Left lung (tissue), 10 donors: ENCODE results near the gene ADAM29. TPM values are rescaled to one million over a fixed set of nuclear protein-coding genes. Genes with fewer than 3 reads are reported as not detected.

Experiments used
- ATAC-seq: fragments of 200-7000 bp; cut with Tn5 transposase; one replicate; pipeline ENCODE4 v1.9.1; 2020; ENCODE audit warnings: moderate library complexity
- DNase-seq, 4 donors: peaks; one replicate each; pipeline ENCODE4 v3.0.0-alpha.2; 2013 to 2020
- H3K27ac ChIP-seq, 2 donors: fragments of 200-600 bp; sonication (generic) in 1 of 2; one replicate each; pipeline versions ENCODE4 v1.5.0 to v1.8.0; 2020 to 2021
- H3K27me3 ChIP-seq, 2 donors: fragments of 200-600 bp; sonication (generic) in 1 of 2; one replicate each; pipeline versions ENCODE4 v1.5.0 to v1.8.0; 2020 to 2021
- H3K36me3 ChIP-seq, 2 donors: fragments of 200-600 bp; sonication (generic) in 1 of 2; one replicate each; pipeline versions ENCODE4 v1.5.0 to v1.8.0; 2020 to 2021
- H3K4me1 ChIP-seq, 2 donors: fragments of 200-600 bp; one replicate each; pipeline ENCODE4 v1.8.0; 2021
- H3K4me3 ChIP-seq, 2 donors: fragments of 200-600 bp; sonication (generic) in 1 of 2; one replicate each; pipeline versions ENCODE4 v1.5.0 to v1.8.0; 2020 to 2021; ENCODE audit warnings: mild to moderate bottlenecking in 1 of 2
- H3K9me3 ChIP-seq, 2 donors: fragments of 200-600 bp; sonication (generic) in 1 of 2; one replicate each; pipeline versions ENCODE4 v1.5.0 to v1.8.0; 2020 to 2021
- intact Hi-C, 2 donors: fragments of 100-400 bp; cut with DNase I; formaldehyde crosslinking; loops; one replicate each; pipeline versions ENCODE4 v1.11.2 to v1.14.2; 2022
- polyA plus RNA-seq, 6 donors: library from polyadenylated mRNA; unstranded; fragments of 120-200 nt; gene quantifications; one replicate each; pipeline ENCODE4 v1.2.1, GENCODE V29; 2013; ENCODE audit not compliant: insufficient read length in 6 of 6
- total RNA-seq, 2 donors: library from RNA; stranded (reverse); fragmentation: NEBNext Ultra II Directional; extraction: Animal tissue kit (Norgen Biotek cat#: 25700); gene quantifications; one replicate each; pipeline ENCODE4 v1.2.1, GENCODE V29; 2021
- TF ChIP-seq, protein P1 (sequence below), 2 donors: fragments of 200-600 bp; sonication (generic) in 1 of 2; IDR thresholded peaks; one replicate each; pipeline versions ENCODE4 v1.5.0 to v1.8.0; 2021; ENCODE audit warnings: antibody characterized with exemption in 2 of 2
- donor health status: DM: no; HTN: yes; CAD: no.
- donor health status: DM: no; HTN: no; CAD: no.

ADAM29 gene
- total and polyA plus RNA-seq, 8 donors = 0.06 to 0.11 (median 0.09) TPM; not detected in 3

DNA sequence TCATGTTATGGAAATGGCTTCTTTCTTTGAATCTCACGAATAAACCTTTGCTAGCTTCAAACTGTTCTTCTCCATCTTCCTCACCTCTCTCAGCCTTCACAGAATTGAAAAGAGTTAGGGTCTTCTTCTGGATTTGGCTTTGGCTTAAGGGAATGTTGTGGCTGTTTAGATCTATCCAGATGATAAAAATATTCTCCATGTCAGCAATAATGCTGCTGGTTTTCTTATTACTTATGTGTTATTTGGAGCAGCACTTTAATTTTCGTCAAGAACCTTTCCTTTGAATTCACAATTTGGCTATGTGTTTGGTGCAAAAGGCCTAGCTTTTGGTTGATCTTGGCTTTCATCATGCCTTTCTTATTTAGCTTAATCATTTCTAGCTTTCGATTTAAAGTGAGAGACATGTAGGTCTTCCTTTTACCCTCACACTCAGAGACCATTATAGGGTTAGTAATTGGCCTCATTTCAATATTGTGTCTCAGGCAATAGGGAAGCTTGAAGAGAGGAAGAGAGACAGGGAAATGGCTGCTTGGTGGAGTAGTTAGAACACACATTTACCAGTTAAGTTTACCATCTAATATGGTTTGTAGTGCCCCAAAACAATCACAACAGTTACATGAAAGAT lies 5.1 kb upstream of the ADAM29 start:
- H3K27me3 ChIP-seq = no peaks in the 10 kb centered on the region
- no peak overlapping the region for H3K27ac ChIP-seq
- H3K4me1 ChIP-seq = no peaks in the 10 kb centered on the region
- intact Hi-C loops = no loop called here
- TF ChIP-seq, protein P1, sequence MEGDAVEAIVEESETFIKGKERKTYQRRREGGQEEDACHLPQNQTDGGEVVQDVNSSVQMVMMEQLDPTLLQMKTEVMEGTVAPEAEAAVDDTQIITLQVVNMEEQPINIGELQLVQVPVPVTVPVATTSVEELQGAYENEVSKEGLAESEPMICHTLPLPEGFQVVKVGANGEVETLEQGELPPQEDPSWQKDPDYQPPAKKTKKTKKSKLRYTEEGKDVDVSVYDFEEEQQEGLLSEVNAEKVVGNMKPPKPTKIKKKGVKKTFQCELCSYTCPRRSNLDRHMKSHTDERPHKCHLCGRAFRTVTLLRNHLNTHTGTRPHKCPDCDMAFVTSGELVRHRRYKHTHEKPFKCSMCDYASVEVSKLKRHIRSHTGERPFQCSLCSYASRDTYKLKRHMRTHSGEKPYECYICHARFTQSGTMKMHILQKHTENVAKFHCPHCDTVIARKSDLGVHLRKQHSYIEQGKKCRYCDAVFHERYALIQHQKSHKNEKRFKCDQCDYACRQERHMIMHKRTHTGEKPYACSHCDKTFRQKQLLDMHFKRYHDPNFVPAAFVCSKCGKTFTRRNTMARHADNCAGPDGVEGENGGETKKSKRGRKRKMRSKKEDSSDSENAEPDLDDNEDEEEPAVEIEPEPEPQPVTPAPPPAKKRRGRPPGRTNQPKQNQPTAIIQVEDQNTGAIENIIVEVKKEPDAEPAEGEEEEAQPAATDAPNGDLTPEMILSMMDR (IDR thresholded peaks at IDR 0.05) = no peak
- H3K9me3 ChIP-seq = peaks cover 0 to 9% of the 10 kb centered on the region in 2 donors
- DNase-seq (no peak), ATAC-seq (no peak)
- no peaks in the 10 kb centered on the region for H3K36me3 ChIP-seq
- H3K4me3 ChIP-seq = no peak overlapping the region

DNA sequence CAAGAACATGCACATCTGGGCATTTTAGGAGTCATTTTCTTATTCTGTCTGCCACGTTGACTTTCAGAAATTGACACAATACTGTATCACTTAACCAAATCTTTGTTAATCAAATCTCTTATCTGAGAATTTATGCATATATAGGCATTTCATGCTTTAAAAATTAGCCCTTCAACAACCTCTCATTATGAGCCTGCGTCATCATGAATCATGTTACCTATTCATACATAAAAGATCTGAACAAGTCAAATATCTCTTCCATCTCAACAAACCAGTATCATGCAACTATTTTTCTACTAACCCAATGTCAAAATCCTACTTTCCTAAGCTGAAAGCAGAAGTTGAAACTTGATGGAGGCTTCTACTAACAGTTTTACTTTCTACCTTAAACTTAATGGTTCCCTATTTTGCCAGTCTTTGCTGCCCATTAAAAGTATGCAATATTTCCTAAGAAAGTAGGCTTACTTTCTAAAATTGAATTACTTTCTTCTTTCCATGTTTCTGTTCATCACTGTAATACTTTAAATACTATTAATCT lies 1.8 kb downstream of the ADAM29 start:
- Histone ChIP-seq H3K27ac (no peak overlapping the region), H3K4me1 (no peaks in the 10 kb centered on the region), H3K36me3 (no peaks in the 10 kb centered on the region), H3K9me3 (no peaks in the 10 kb centered on the region), H3K4me3 (no peak overlapping the region), H3K27me3 (no peaks in the 10 kb centered on the region)
- intact Hi-C loops = no loop called here
- TF ChIP-seq, protein P1 (IDR thresholded peaks at IDR 0.05) = no peak
- ATAC-seq (no peak), DNase-seq (no peak)

DNA sequence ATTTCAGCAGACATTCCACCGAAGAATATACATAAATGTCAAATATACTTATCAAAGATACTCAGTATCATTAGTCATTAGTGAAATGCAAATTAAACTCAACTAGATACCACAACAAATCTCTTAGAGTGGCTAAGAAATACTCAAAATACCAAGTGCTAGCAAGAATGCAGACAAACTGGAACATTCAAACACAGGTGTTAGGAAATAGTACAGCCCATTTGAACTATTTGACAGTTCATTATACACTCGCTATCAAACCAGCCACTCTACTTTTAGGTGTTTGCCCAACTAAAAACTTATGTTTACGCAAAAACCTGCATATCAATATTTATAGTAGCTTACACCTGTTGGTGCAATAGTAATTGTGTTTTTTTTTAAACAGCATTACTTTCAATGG lies 8.8 kb downstream of the ADAM29 start:
- TF ChIP-seq, protein P1 (IDR thresholded peaks at IDR 0.05) = no peak
- DNase-seq = peak in 2 of 4 donors; percentile 6 to 32
- Histone ChIP-seq H3K9me3 (no peaks in the 10 kb centered on the region), H3K36me3 (no peaks in the 10 kb centered on the region), H3K4me1 (peaks cover 0 to 6% of the 10 kb centered on the region in 2 donors), H3K27me3 (no peaks in the 10 kb centered on the region), H3K27ac (peak overlapping the region in 1 of 2 donors; percentile 30), H3K4me3 (no peak overlapping the region)
- ATAC-seq = peak; percentile 90
- intact Hi-C loops = no loop called here

DNA sequence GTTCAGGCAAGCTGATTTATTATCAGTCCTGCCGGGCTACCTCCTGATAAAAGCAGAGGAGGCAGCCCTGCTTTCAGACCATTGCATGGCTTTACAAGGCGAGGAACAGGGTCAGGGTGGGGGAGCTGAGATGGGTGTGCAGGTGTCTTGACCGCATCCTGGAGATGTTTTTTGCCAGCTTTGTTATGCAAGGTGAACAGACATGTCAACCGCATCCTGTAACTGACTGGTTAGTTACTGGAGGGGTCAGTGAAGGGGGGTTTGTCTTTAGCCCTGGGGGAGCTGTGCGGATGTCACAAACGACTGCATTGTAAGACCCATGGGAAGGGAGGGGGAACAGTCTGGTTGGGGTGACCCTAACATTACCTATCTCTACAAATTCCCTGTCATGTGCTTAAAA lies 10.0 kb downstream of the ADAM29 start:
- no peak for ATAC-seq
- intact Hi-C loops = no loop called here
- Histone ChIP-seq H3K27ac (no peak overlapping the region), H3K9me3 (peaks cover 0 to 2% of the 10 kb centered on the region in 2 donors), H3K36me3 (no peaks in the 10 kb centered on the region), H3K4me1 (peaks cover 0 to 6% of the 10 kb centered on the region in 2 donors), H3K27me3 (no peaks in the 10 kb centered on the region), H3K4me3 (no peak overlapping the region)
- peak in 1 of 4 donors; percentile 8 for DNase-seq
- TF ChIP-seq, protein P1 (IDR thresholded peaks at IDR 0.05) = no peak

DNA sequence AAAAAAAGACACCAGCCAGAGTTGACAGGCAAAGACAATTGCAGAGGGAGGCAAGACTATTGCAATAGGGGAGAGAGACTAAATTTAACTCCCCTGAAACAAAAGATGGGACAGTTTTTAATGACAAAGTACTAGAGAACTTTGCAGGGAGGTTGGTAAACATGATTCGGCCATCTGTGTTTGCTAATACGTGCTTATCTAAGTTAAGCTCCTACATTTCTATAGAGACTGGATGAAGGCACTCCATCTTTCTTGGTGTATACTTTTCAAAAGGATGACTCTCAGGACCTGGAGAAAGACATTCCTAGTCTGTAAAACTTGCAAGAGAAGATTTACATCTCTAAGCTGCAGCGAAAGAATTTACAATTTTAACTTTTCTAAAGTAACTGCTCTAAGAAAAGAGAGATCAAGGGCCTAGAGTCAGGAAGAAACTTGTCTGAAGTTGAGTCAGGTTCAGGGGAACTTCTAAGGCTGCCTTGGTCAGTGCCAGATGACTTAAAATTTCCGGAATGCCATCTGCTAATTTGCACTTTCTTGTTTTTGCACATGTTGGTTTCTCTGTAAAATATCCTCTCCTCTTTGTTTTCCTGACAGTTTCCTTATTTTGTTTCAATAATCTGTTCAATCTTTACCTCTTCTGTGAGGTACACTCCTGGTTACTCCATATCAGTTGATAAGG lies 10.6 kb downstream of the ADAM29 start:
- Histone ChIP-seq H3K27ac (no peak overlapping the region), H3K36me3 (no peaks in the 10 kb centered on the region), H3K27me3 (no peaks in the 10 kb centered on the region), H3K9me3 (peaks cover 0 to 2% of the 10 kb centered on the region in 2 donors), H3K4me3 (no peak overlapping the region), H3K4me1 (peaks cover 0 to 6% of the 10 kb centered on the region in 2 donors)
- TF ChIP-seq, protein P1 (IDR thresholded peaks at IDR 0.05) = no peak
- intact Hi-C loops = no loop called here
- DNase-seq = no peak
- no peak for ATAC-seq
